OCI-LY3 (cell line): ENCODE measurements around the gene BUB3.
"Not testable (repeated sequence)": the region's sequence is repeated elsewhere in the genome, so short reads cannot be mapped to it uniquely, and the experiment has no call there.

Source experiments
- CTCF ChIP-seq: fragments of 200-600, 300-600 bp; sonication (generic); IDR thresholded peaks from 2 replicates; pipeline ENCODE4 v1.5.1; 2014; ENCODE audit warnings: antibody characterized with exemption, low read length, low read depth
- EZH2phosphoT487 ChIP-seq: fragments of 200-600 bp; shearing (Covaris generic); IDR thresholded peaks from 2 replicates; pipeline ENCODE4 v1.6.1; 2018; ENCODE audit warnings: antibody characterized with exemption, mixed run types, low read depth

DNA sequence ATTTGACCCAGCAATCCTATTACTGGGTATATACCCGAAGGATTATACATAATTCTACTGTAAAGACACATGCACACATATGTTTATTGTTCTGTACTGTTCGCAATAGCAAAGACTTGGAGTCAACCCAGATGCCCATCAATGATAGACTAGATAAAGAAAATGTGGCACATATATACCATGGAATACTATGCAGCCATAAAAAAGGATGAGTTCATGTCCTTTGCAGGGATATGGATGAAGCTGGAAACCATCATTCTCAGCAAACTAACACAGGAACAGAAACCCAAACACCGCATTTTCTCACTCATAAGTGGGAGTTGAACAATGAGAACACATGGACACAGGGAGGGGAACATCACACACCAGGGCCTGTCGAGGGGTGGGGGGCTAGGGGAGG, 24.2 kb downstream of the BUB3 start:
- not testable (repeated sequence) for TF ChIP-seq CTCF, EZH2phosphoT487
